Neural cell (in vitro differentiated cells): ENCODE results near the gene PAWR. TPM values are rescaled to one million over a fixed set of nuclear protein-coding genes. Genes with fewer than 3 reads are reported as not detected.
A peak's percentile ranks its signal among the peaks of the same experiment; 100 is the strongest.

Source experiments
- H2AFZ ChIP-seq: fragments of 200-600, 300-800 bp; sonication (generic), shearing (Covaris generic); 2 replicates; pipeline ENCODE4 v1.6.0; 2014; ENCODE audit warnings: low read depth, mild to moderate bottlenecking, antibody characterized with exemption, low read length, moderate library complexity
- H3F3A ChIP-seq: fragments of 200-600 bp; shearing (Covaris generic); 2 replicates; pipeline ENCODE4 v1.6.1; 2016; ENCODE audit warnings: mild to moderate bottlenecking, moderate library complexity, mixed read lengths, antibody characterized with exemption, low read length; ENCODE audit not compliant: insufficient read depth, poor library complexity, severe bottlenecking
- H3K27ac ChIP-seq: fragments of 200-600, 300-800 bp; sonication (generic), shearing (Covaris generic); 2 replicates; pipeline ENCODE4 v1.5.1; 2014; ENCODE audit warnings: mild to moderate bottlenecking, low read length, moderate library complexity
- H3K27me3 ChIP-seq: fragments of 300-800, 200-600 bp; sonication (generic), shearing (Covaris generic); 2 replicates; pipeline ENCODE4 v1.6.0; 2014; ENCODE audit warnings: mild to moderate bottlenecking, low read depth, low read length, moderate library complexity; ENCODE audit not compliant: insufficient read depth
- H3K36me3 ChIP-seq: fragments of 300-800, 200-600 bp; sonication (generic), shearing (Covaris generic); 2 replicates; pipeline ENCODE4 v1.5.1; 2014; ENCODE audit warnings: mild to moderate bottlenecking, antibody characterized with exemption, low read length, moderate library complexity; ENCODE audit not compliant: insufficient read depth
- H3K4me2 ChIP-seq: fragments of 300-800, 200-600 bp; sonication (generic), shearing (Covaris generic); 2 replicates; pipeline ENCODE4 v1.6.0; 2014; ENCODE audit warnings: mild to moderate bottlenecking, low read length
- H3K4me3 ChIP-seq: fragments of 300-800, 200-600 bp; sonication (generic), shearing (Covaris generic); 2 replicates; pipeline ENCODE4 v1.5.1; 2014; ENCODE audit warnings: mild to moderate bottlenecking, low read length, moderate library complexity
- H3K79me2 ChIP-seq: fragments of 200-600 bp; shearing (Covaris generic); replicated peaks from 2 replicates; pipeline ENCODE4 v1.6.0; 2014; ENCODE audit warnings: mild to moderate bottlenecking, low read length, moderate library complexity; ENCODE audit not compliant: insufficient read depth
- H3K9ac ChIP-seq: fragments of 300-800, 200-600 bp; sonication (generic), shearing (Covaris generic); 2 replicates; pipeline ENCODE4 v1.6.1; 2016; ENCODE audit warnings: mild to moderate bottlenecking, low read length, mixed read lengths
- H3K9me2 ChIP-seq: fragments of 200-600 bp; shearing (Covaris generic); 2 replicates; pipeline ENCODE4 v1.6.1; 2016; ENCODE audit warnings: mild to moderate bottlenecking, low read length, mixed read lengths; ENCODE audit not compliant: insufficient read depth
- H3K9me3 ChIP-seq: fragments of 200-600, 300-800 bp; sonication (generic), shearing (Covaris generic); 2 replicates; pipeline ENCODE4 v1.6.1; 2016; ENCODE audit warnings: mild to moderate bottlenecking, mixed run types, low read length, moderate library complexity, mixed read lengths
- H4K20me1 ChIP-seq: fragments of 200-600 bp; shearing (Covaris generic); 2 replicates; pipeline ENCODE4 v1.6.1; 2016; ENCODE audit warnings: mild to moderate bottlenecking, mixed run types; ENCODE audit not compliant: insufficient read depth
- EP300 ChIP-seq: fragments of 450-650 bp; conservative IDR thresholded peaks from 2 replicates; pipeline ENCODE4 v1.6.1; 2014; ENCODE audit warnings: antibody characterized with exemption, mild to moderate bottlenecking, moderate library complexity; ENCODE audit not compliant: poor library complexity, severe bottlenecking
- EZH2 ChIP-seq: fragments of 200-600, 300-800 bp; shearing (Covaris generic), sonication (generic); IDR thresholded peaks from 2 replicates; pipeline ENCODE4 v1.6.1; 2014; ENCODE audit warnings: antibody characterized with exemption, low read length, borderline replicate concordance, mild to moderate bottlenecking; ENCODE audit not compliant: insufficient read depth, poor library complexity, severe bottlenecking
- MXI1 ChIP-seq: fragments of 450-650 bp; conservative IDR thresholded peaks from 2 replicates; pipeline ENCODE4 v1.6.1; 2014; ENCODE audit warnings: antibody characterized with exemption, mild to moderate bottlenecking; ENCODE audit not compliant: poor library complexity, severe bottlenecking
- POLR2AphosphoS5 ChIP-seq: IDR thresholded peaks from 2 replicates; pipeline ENCODE4 v1.6.1; 2012
- RAD21 ChIP-seq: fragments of 450-650 bp; conservative IDR thresholded peaks from 2 replicates; pipeline ENCODE4 v1.6.1; 2014; ENCODE audit warnings: antibody characterized with exemption, mild to moderate bottlenecking, moderate library complexity
- SMC3 ChIP-seq: fragments of 450-650 bp; conservative IDR thresholded peaks from 2 replicates; pipeline ENCODE4 v1.6.1; 2014; ENCODE audit warnings: antibody characterized with exemption, mild to moderate bottlenecking, moderate library complexity; ENCODE audit not compliant: poor library complexity
- TAF1 ChIP-seq: IDR thresholded peaks from 2 replicates; pipeline ENCODE4 v1.6.1; 2012; ENCODE audit warnings: low read depth
- polyA plus RNA-seq: library from polyadenylated mRNA; depleted of rRNA; stranded (reverse); fragments of >200 nt; gene quantifications from 2 replicates; pipeline ENCODE4 v1.2.3, GENCODE V29; 2014
- TF ChIP-seq, protein P1 (sequence below): IDR thresholded peaks from 2 replicates; pipeline ENCODE4 v1.6.1; 2012; ENCODE audit warnings: borderline replicate concordance
- TF ChIP-seq, protein P2 (sequence below): fragments of 450-650 bp; IDR thresholded peaks from 2 replicates; pipeline ENCODE4 v1.5.1; 2014; ENCODE audit warnings: antibody characterized with exemption, mild to moderate bottlenecking, moderate library complexity; ENCODE audit not compliant: poor library complexity, severe bottlenecking

The PAWR gene
- polyA plus RNA-seq, 1 donor from 2014 or later = 13.4 TPM

GRCh38 chr12:79690142-79690637, 574 bp downstream of the PAWR start:
- H3K9ac ChIP-seq = peak overlapping the region; percentile 57
- H3K9me2 ChIP-seq = no peaks in the 10 kb centered on the region
- peaks cover 13% of the 10 kb centered on the region for H3K27me3 ChIP-seq
- H3K36me3 ChIP-seq = no peaks in the 10 kb centered on the region
- no peaks in the 10 kb centered on the region for H4K20me1 ChIP-seq
- no peaks in the 10 kb centered on the region for H3F3A ChIP-seq
- H3K9me3 ChIP-seq = no peaks in the 10 kb centered on the region
- H3K4me3 ChIP-seq = peak overlapping the region; percentile 93
- H3K27ac ChIP-seq = no peak overlapping the region
- peak overlapping the region; percentile 22 for H3K4me2 ChIP-seq
- TF ChIP-seq POLR2AphosphoS5 (no peak), EP300 (no peak), MXI1 (no peak)
- TF ChIP-seq, protein P1, sequence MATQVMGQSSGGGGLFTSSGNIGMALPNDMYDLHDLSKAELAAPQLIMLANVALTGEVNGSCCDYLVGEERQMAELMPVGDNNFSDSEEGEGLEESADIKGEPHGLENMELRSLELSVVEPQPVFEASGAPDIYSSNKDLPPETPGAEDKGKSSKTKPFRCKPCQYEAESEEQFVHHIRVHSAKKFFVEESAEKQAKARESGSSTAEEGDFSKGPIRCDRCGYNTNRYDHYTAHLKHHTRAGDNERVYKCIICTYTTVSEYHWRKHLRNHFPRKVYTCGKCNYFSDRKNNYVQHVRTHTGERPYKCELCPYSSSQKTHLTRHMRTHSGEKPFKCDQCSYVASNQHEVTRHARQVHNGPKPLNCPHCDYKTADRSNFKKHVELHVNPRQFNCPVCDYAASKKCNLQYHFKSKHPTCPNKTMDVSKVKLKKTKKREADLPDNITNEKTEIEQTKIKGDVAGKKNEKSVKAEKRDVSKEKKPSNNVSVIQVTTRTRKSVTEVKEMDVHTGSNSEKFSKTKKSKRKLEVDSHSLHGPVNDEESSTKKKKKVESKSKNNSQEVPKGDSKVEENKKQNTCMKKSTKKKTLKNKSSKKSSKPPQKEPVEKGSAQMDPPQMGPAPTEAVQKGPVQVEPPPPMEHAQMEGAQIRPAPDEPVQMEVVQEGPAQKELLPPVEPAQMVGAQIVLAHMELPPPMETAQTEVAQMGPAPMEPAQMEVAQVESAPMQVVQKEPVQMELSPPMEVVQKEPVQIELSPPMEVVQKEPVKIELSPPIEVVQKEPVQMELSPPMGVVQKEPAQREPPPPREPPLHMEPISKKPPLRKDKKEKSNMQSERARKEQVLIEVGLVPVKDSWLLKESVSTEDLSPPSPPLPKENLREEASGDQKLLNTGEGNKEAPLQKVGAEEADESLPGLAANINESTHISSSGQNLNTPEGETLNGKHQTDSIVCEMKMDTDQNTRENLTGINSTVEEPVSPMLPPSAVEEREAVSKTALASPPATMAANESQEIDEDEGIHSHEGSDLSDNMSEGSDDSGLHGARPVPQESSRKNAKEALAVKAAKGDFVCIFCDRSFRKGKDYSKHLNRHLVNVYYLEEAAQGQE = no peak
- H3K79me2 ChIP-seq = peaks cover 22% of the 10 kb centered on the region
- peak overlapping the region; percentile 10 for H2AFZ ChIP-seq

- H3K9ac ChIP-seq = peak overlapping the region; percentile 57
- no peak overlapping the region for H2AFZ ChIP-seq
Measured at GRCh38 chr12:79689477-79690141, 1.2 kb downstream of the PAWR start.

DNA sequence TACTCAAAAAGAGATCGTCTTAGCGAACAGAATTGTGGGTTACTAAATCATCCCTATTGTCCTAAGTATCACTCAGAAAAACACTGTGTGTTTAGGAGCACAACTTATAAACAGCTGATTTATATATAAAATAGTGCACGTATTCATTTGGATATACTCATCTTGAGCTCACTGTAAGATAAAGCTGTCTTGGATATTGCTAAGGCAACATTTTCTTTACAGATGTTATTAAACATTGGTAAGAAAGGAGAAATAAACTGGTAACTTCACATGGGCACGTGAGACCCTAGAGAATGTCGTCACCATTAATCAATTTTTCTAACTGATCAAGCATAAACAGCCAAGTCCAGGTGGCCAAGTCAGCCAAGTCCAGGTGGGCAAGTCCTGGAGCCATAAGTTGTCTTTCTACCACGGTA, 1.7 kb downstream of the PAWR start:
- peaks cover 26% of the 10 kb centered on the region for H3K79me2 ChIP-seq
- no peak overlapping the region for H3K27ac ChIP-seq
- H3K9me2 ChIP-seq = no peaks in the 10 kb centered on the region

More at GRCh38 chr12:79689477-79690141, 1.2 kb downstream of the PAWR start:
- Histone ChIP-seq H3K9me3 (no peaks in the 10 kb centered on the region), H3K9me2 (no peaks in the 10 kb centered on the region), H3K27me3 (peaks cover 13% of the 10 kb centered on the region), H3F3A (no peaks in the 10 kb centered on the region), H4K20me1 (no peaks in the 10 kb centered on the region), H3K4me2 (peak overlapping the region; percentile 52), H3K4me3 (peak overlapping the region; percentile 93), H3K27ac (no peak overlapping the region), H3K36me3 (no peaks in the 10 kb centered on the region), H3K79me2 (peaks cover 26% of the 10 kb centered on the region)
- no peak for TF ChIP-seq RAD21
- TF ChIP-seq POLR2AphosphoS5 = no peak
- no peak for TF ChIP-seq SMC3
- TF ChIP-seq MXI1 = peak; percentile 76
- TF ChIP-seq, protein P2, sequence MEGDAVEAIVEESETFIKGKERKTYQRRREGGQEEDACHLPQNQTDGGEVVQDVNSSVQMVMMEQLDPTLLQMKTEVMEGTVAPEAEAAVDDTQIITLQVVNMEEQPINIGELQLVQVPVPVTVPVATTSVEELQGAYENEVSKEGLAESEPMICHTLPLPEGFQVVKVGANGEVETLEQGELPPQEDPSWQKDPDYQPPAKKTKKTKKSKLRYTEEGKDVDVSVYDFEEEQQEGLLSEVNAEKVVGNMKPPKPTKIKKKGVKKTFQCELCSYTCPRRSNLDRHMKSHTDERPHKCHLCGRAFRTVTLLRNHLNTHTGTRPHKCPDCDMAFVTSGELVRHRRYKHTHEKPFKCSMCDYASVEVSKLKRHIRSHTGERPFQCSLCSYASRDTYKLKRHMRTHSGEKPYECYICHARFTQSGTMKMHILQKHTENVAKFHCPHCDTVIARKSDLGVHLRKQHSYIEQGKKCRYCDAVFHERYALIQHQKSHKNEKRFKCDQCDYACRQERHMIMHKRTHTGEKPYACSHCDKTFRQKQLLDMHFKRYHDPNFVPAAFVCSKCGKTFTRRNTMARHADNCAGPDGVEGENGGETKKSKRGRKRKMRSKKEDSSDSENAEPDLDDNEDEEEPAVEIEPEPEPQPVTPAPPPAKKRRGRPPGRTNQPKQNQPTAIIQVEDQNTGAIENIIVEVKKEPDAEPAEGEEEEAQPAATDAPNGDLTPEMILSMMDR = peak; percentile 21

More for the DNA sequence above, 1.7 kb downstream of the PAWR start:
- Histone ChIP-seq H4K20me1 (no peaks in the 10 kb centered on the region), H3K9ac (peak overlapping the region; percentile 57), H3K4me2 (peak overlapping the region; percentile 52), H2AFZ (no peak overlapping the region), H3K4me3 (peak overlapping the region; percentile 93), H3F3A (no peaks in the 10 kb centered on the region), H3K36me3 (no peaks in the 10 kb centered on the region), H3K9me3 (no peaks in the 10 kb centered on the region), H3K27me3 (peaks cover 13% of the 10 kb centered on the region)
- TF ChIP-seq TAF1 = no peak
- no peak for TF ChIP-seq POLR2AphosphoS5
- TF ChIP-seq EZH2 = no peak
